Spleen (tissue), 7 donors: ENCODE measurements around the gene DEFB124.

Experiments
- POLR2A ChIP-seq, 3 donors: fragments of 450-650 bp; IDR thresholded peaks; one replicate each; pipeline ENCODE4 v1.5.1; 2017; ENCODE audit warnings: antibody characterized with exemption in 3 of 3, mild to moderate bottlenecking in 1 of 3
- POLR2AphosphoS5 ChIP-seq, 3 donors: sonication (generic); formaldehyde crosslinking; IDR thresholded peaks; one replicate each; pipeline ENCODE4 v1.5.1; 2017; ENCODE audit warnings: antibody characterized with exemption in 3 of 3
- TF ChIP-seq, protein P1 (sequence below), 11 experiments: fragments of 200-600 bp in 7 of 11; fragments of 450-650 bp in 4 of 11; sonication (generic) in 4 of 11; IDR thresholded peaks in 8 of 11; conservative IDR thresholded peaks in 3 of 11; 1 replicate in 7 of 11; 2 replicates in 4 of 11; pipeline versions ENCODE4 v1.4.0 to v1.8.0; 2016 to 2021; ENCODE audit warnings: antibody characterized with exemption in 11 of 11, inconsistent platforms in 4 of 11, mild to moderate bottlenecking in 1 of 11
- donor health status: DM: no; HTN: no; CAD: no; lungs with moderate emphysema.
- donor health status: DM: no; HTN: no; CAD: no.
- donor health status: DM: no; HTN: no; CAD: no.

DNA sequence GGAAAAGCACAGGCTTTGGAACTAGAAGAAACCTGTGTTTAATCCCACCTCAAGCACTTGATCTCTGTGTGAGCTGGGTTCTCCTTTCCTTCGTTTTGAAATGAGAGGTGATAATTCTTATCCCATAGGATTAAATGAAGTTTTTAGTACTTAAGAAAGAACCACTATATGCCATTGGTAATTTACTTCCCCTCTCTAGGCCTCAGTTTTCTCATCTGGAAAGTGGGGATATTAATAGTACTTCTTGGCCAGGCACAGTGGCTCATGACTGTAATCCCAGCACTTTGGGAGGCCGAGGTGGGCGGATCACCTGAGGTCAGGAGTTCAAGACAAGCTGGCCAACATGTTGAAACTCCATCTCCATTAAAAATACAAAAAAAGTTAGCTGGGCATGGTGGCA, 14.2 kb upstream of the DEFB124 start:
- TF ChIP-seq, protein P1, sequence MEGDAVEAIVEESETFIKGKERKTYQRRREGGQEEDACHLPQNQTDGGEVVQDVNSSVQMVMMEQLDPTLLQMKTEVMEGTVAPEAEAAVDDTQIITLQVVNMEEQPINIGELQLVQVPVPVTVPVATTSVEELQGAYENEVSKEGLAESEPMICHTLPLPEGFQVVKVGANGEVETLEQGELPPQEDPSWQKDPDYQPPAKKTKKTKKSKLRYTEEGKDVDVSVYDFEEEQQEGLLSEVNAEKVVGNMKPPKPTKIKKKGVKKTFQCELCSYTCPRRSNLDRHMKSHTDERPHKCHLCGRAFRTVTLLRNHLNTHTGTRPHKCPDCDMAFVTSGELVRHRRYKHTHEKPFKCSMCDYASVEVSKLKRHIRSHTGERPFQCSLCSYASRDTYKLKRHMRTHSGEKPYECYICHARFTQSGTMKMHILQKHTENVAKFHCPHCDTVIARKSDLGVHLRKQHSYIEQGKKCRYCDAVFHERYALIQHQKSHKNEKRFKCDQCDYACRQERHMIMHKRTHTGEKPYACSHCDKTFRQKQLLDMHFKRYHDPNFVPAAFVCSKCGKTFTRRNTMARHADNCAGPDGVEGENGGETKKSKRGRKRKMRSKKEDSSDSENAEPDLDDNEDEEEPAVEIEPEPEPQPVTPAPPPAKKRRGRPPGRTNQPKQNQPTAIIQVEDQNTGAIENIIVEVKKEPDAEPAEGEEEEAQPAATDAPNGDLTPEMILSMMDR (IDR thresholded peaks at IDR 0.05 in 8 of 11, conservative IDR thresholded peaks at IDR 0.05 in 3 of 11): no peak
- TF ChIP-seq POLR2AphosphoS5 (IDR thresholded peaks at IDR 0.05) (no peak), POLR2A (IDR thresholded peaks at IDR 0.05) (no peak)
